HepG2 (cell line): ENCODE measurements around the gene SH3BGRL2. TPM values are rescaled to one million over a fixed set of nuclear protein-coding genes. Genes with fewer than 3 reads are reported as not detected.

Experiments used
- ATAC-seq: fragments of 200-7000 bp; cut with Tn5 transposase; 3 replicates; pipeline ENCODE4 v1.9.1; 2020; ENCODE audit warnings: mild to moderate bottlenecking, moderate library complexity
- BruUV-seq: library from RNA; stranded (reverse); fragments of 400-500 nt; replicated peaks from 2 replicates; lab custom pipeline; 2021; lab: Mats Ljungman, UMichigan
- CTCF ChIA-PET: fragments of 300-600 bp; formaldehyde crosslinking; extraction: SDS; loops from one replicate; lab custom pipeline; 2021; ENCODE audit warnings: low total read pairs, inconsistent platforms, low intra/inter-chr PET ratio; lab: Yijun Ruan, JAX
- POLR2A ChIA-PET: fragments of 350-600 bp; sonication (Branson Sonifier 250); formaldehyde crosslinking; loops from one replicate; lab custom pipeline; 2020; ENCODE audit warnings: antibody characterized with exemption, inconsistent platforms; lab: Yijun Ruan, JAX
- DNase-seq: peaks from one replicate; pipeline ENCODE4 v3.0.0-alpha.2; 2015; ENCODE audit warnings: low spot score
- FAIRE-seq: peaks from 3 replicates; lab custom pipeline; 2011; peaks lifted over from hg19 to GRCh38; lab: Jason Lieb, UNC
- H2AFZ ChIP-seq: one replicate; pipeline ENCODE4 v1.6.1; 2011; ENCODE audit warnings: low read length, inconsistent platforms
- H3K27ac ChIP-seq: fragments of 300-600 bp; 3 replicates; pipeline ENCODE4 v1.8.0; 2011; ENCODE audit warnings: mixed run types, mild to moderate bottlenecking, mixed read lengths, low read length, inconsistent platforms; ENCODE audit not compliant: insufficient read depth; ENCODE audit errors: extremely low read length
- H3K27me3 ChIP-seq, 2 experiments: fragments of 200-600 bp in 1 of 2; 2 replicates in 1 of 2; 3 replicates in 1 of 2; pipeline versions ENCODE4 v1.6.0 to v1.8.0; 2011; ENCODE audit warnings: low read length in 2 of 2, mild to moderate bottlenecking in 2 of 2, moderate library complexity in 2 of 2, inconsistent platforms in 1 of 2; ENCODE audit not compliant: insufficient read depth in 2 of 2, control insufficient read depth in 1 of 2
- H3K36me3 ChIP-seq, 2 experiments: fragments of 200-600 bp in 1 of 2; replicated peaks in 1 of 2; 2 replicates in 1 of 2; 3 replicates in 1 of 2; pipeline versions ENCODE4 v1.5.1 to v1.8.0; 2011; ENCODE audit warnings: low read length in 2 of 2, inconsistent platforms in 1 of 2; ENCODE audit not compliant: insufficient read depth in 2 of 2, control insufficient read depth in 1 of 2
- H3K4me1 ChIP-seq: 2 replicates; pipeline ENCODE4 v1.5.1; 2012; ENCODE audit warnings: low read length, inconsistent platforms; ENCODE audit not compliant: insufficient read depth
- H3K4me2 ChIP-seq: 2 replicates; pipeline ENCODE4 v1.6.0; 2011; ENCODE audit warnings: low read depth, low read length, inconsistent platforms
- H3K4me3 ChIP-seq, 3 experiments: fragments of 200-600 bp in 1 of 3; sonication (generic), shearing (Covaris generic) in 1 of 3; replicated peaks in 1 of 3; 2 replicates each; pipeline ENCODE4 v1.5.1; 2011 to 2016; ENCODE audit warnings: low read length in 3 of 3, inconsistent platforms in 2 of 3, low read depth in 2 of 3, mild to moderate bottlenecking in 2 of 3, control low read depth in 1 of 3, mixed read lengths in 1 of 3; ENCODE audit not compliant: insufficient read depth in 1 of 3
- H3K79me2 ChIP-seq: one replicate; pipeline ENCODE4 v1.6.1; 2011; ENCODE audit warnings: low read length, inconsistent platforms; ENCODE audit not compliant: insufficient read depth
- H3K9ac ChIP-seq: 2 replicates; pipeline ENCODE4 v1.6.0; 2011; ENCODE audit warnings: mild to moderate bottlenecking, low read depth, low read length, inconsistent platforms; ENCODE audit not compliant: insufficient read depth
- H3K9me3 ChIP-seq: 2 replicates; pipeline ENCODE4 v1.5.1; 2012; ENCODE audit warnings: mild to moderate bottlenecking, low read length
- H4K20me1 ChIP-seq: 2 replicates; pipeline ENCODE4 v1.6.0; 2011; ENCODE audit warnings: inconsistent platforms, mild to moderate bottlenecking, low read length, moderate library complexity; ENCODE audit not compliant: insufficient read depth
- CBFB ChIP-seq: sonication (generic); formaldehyde crosslinking; IDR thresholded peaks from 2 replicates; pipeline ENCODE4 v1.4.0; 2020; ENCODE audit warnings: missing genetic modification reagents
- CENPX ChIP-seq: sonication (generic); formaldehyde crosslinking; IDR thresholded peaks from 2 replicates; pipeline ENCODE4 v1.9.0; 2021; ENCODE audit warnings: mild to moderate bottlenecking, missing genetic modification reagents, moderate library complexity
- HOXD1 ChIP-seq: sonication (generic); formaldehyde crosslinking; IDR thresholded peaks from 2 replicates; pipeline ENCODE4 v1.5.0; 2020; ENCODE audit warnings: missing genetic modification reagents
- MAFF ChIP-seq: IDR thresholded peaks from 2 replicates; pipeline ENCODE4 v1.6.1; 2011; ENCODE audit warnings: low read depth, low read length, improper control_type of control experiment
- MATR3 ChIP-seq: sonication (generic); formaldehyde crosslinking; IDR thresholded peaks from 2 replicates; pipeline ENCODE4 v1.4.0; 2020; ENCODE audit warnings: missing genetic modification reagents
- U2AF2 ChIP-seq: fragments of 200-400 bp; formaldehyde crosslinking; IDR thresholded peaks from 2 replicates; pipeline ENCODE4 v1.6.1; 2017; ENCODE audit warnings: low read depth, mild to moderate bottlenecking, low read length
- ZSCAN31 ChIP-seq: sonication (generic); formaldehyde crosslinking; IDR thresholded peaks from 2 replicates; pipeline ENCODE4 v1.5.0; 2020; ENCODE audit warnings: low read depth, mild to moderate bottlenecking, missing genetic modification reagents
- WGBS: methylation state at CpG from one replicate; pipeline ENCODE4 v1.1.6; 2017; ENCODE audit warnings: low lambda C conversion rate; 5-methylcytosine and 5-hydroxymethylcytosine counted together
- in situ Hi-C: cut with HindIII; loops from 2 replicates; pipeline ENCODE4 v1.10.0; 2017; ENCODE audit warnings: low pct_unique_long_range_greater_than_20kb; ENCODE audit not compliant: extremely low pct_ligation_motif_present
- intact Hi-C: fragments of 100-400 bp; cut with micrococcal nuclease; formaldehyde crosslinking; loops from one replicate; pipeline ENCODE4 v1.10.0; 2022; ENCODE audit not compliant: unreplicated experiment
- polyA plus RNA-seq, 8 experiments: library from polyadenylated mRNA; depleted of rRNA in 3 of 8; stranded (reverse) in 7 of 8; unstranded in 1 of 8; fragments of >200 nt; fragmentation: Illumina TruSeq in 4 of 8; extraction: Trizol in 4 of 8; gene quantifications; 2 replicates each; pipeline versions ENCODE4 v1.2.1 to v1.2.3, GENCODE V29; 2011 to 2016; ENCODE audit warnings: low read depth in 4 of 8, missing spikeins in 1 of 8, mixed read lengths in 1 of 8; ENCODE audit not compliant: insufficient read depth in 1 of 8
- total RNA-seq, 5 experiments: library from RNA; depleted of rRNA; stranded (reverse); fragments of >200 nt; fragmentation: Illumina TruSeq; extraction: Trizol; gene quantifications; 2 replicates each; pipeline ENCODE4 v1.2.3, GENCODE V29; 2016; ENCODE audit warnings: low read depth in 1 of 5
- TF ChIP-seq, protein P1 (sequence below): sonication (generic); formaldehyde crosslinking; IDR thresholded peaks from 2 replicates; pipeline ENCODE4 v1.4.0; 2020; ENCODE audit warnings: missing genetic modification reagents
- TF ChIP-seq, protein P2 (sequence below): sonication (generic); formaldehyde crosslinking; IDR thresholded peaks from 2 replicates; pipeline ENCODE4 v1.4.0; 2020; ENCODE audit warnings: missing genetic modification reagents, mild to moderate bottlenecking, borderline replicate concordance
- TF ChIP-seq, protein P3 (sequence below): sonication (generic); formaldehyde crosslinking; IDR thresholded peaks from 2 replicates; pipeline ENCODE4 v1.5.0; 2020; ENCODE audit warnings: missing genetic modification reagents, mild to moderate bottlenecking, borderline replicate concordance

Gene SH3BGRL2
- total and polyA plus RNA-seq, 2 of the 13 experiments (the other 11 are each of a cell fraction or from before 2014, with no cell fraction given), result 10.9 to 28.8 TPM

DNA sequence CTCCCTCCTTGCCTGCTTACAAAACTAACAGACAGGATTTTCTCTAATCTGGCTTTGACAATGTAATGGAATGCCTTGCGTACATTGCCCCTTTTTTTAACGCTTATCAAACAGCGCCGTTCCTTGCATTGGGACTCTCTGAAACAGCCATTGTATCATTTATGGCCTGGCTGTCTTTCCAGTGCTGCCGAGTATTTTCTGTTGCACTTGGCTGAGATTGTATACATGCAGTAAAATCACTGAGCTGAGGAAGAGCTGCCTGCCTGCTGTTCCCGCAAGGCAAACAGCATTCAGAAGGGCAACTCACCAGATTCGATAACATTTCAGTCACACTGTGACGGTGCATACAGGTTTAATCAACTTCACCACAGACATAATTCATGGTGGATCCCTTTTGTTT lies 106.0 kb downstream of the SH3BGRL2 start:
- Histone ChIP-seq H3K4me2 (no peak overlapping the region), H3K4me3 (no peak overlapping the region), H3K27ac (no peak overlapping the region), H3K9me3 (no peaks in the 10 kb centered on the region), H3K79me2 (no peaks in the 10 kb centered on the region), H3K4me1 (no peaks in the 10 kb centered on the region), H2AFZ (no peak overlapping the region), H3K27me3 (peaks cover 0 to 7% of the 10 kb centered on the region in 2 experiments; a peak in 1 of 5 replicates), H4K20me1 (no peaks in the 10 kb centered on the region), H3K36me3 (no peaks in the 10 kb centered on the region), H3K9ac (no peak overlapping the region)
- WGBS, result 48% methylated on average over 8 of the region's 8 CpGs
- in situ Hi-C loops (no loop called here), intact Hi-C loops (no loop called here)
- ATAC-seq, result no peak
- BruUV-seq, result no TSS peak
- ChIA-PET POLR2A (no interaction called here), CTCF (no interaction called here)
- TF ChIP-seq ZSCAN31 (CRISPR knock-in tag) (no peak), MAFF (no peak), HOXD1 (CRISPR knock-in tag) (no peak), CBFB (CRISPR knock-in tag) (no peak), MATR3 (CRISPR knock-in tag) (no peak)
- TF ChIP-seq, protein P1, sequence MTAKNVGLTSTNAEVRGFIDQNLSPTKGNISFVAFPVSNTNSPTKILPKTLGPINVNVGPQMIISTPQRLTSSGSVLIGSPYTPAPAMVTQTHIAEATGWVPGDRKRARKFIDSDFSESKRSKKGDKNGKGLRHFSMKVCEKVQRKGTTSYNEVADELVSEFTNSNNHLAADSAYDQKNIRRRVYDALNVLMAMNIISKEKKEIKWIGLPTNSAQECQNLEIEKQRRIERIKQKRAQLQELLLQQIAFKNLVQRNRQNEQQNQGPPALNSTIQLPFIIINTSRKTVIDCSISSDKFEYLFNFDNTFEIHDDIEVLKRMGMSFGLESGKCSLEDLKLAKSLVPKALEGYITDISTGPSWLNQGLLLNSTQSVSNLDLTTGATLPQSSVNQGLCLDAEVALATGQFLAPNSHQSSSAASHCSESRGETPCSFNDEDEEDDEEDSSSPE (CRISPR knock-in tag), result no peak
- DNase-seq, result no peak
- no peak for FAIRE-seq

DNA sequence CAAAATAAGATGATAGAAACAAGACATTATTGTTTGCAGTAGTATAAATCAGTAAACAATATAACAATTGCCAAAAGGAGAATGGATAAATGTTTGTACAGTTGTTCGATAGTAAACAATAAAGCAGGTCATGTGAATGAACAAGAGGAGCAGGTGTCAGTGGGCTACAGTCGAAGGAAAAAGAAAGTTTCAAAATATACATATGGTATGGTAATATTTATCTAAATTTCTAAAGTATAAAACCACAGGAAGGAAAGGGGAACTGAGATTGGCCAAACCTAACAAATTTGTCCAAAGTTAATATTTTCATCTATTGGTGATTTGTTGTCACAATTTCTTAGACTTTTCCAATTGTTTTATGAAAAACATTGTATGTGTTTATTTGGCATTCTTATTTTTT lies 110.9 kb downstream of the SH3BGRL2 start:
- no peak for ATAC-seq
- no peak overlapping the region for H3K4me3 ChIP-seq
- H3K79me2 ChIP-seq, result no peaks in the 10 kb centered on the region
- WGBS, result 6% methylated on average over 2 of the region's 2 CpGs
- in situ Hi-C loops (no loop called here), intact Hi-C loops (no loop called here)
- H3K4me1 ChIP-seq, result no peaks in the 10 kb centered on the region
- TF ChIP-seq U2AF2, result no peak
- TF ChIP-seq, protein P2, sequence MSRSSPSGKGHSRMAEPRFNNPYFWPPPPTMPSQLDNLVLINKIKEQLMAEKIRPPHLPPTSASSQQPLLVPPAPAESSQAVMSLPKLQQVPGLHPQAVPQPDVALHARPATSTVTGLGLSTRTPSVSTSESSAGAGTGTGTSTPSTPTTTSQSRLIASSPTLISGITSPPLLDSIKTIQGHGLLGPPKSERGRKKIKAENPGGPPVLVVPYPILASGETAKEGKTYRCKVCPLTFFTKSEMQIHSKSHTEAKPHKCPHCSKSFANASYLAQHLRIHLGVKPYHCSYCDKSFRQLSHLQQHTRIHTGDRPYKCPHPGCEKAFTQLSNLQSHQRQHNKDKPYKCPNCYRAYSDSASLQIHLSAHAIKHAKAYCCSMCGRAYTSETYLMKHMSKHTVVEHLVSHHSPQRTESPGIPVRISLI (CRISPR knock-in tag), result no peak
- TF ChIP-seq, protein P3, sequence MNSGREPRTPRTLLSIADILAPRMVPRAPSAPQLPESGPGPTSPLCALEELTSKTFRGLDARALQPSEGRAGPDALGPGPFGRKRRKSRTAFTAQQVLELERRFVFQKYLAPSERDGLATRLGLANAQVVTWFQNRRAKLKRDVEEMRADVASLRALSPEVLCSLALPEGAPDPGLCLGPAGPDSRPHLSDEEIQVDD (CRISPR knock-in tag), result no peak
- TF ChIP-seq CENPX (CRISPR knock-in tag), result no peak
- no peak for DNase-seq
- no peak for FAIRE-seq
- POLR2A ChIA-PET, result no interaction called here
- no peak overlapping the region for H3K9ac ChIP-seq
- H4K20me1 ChIP-seq, result no peaks in the 10 kb centered on the region
- H2AFZ ChIP-seq, result no peak overlapping the region
- CTCF ChIA-PET, result no interaction called here
- no peak overlapping the region for H3K27ac ChIP-seq
- BruUV-seq, result no TSS peak
- H3K9me3 ChIP-seq, result no peaks in the 10 kb centered on the region
- H3K36me3 ChIP-seq, result no peaks in the 10 kb centered on the region
- H3K27me3 ChIP-seq, result no peaks in the 10 kb centered on the region
- no peak overlapping the region for H3K4me2 ChIP-seq
